Measurements from ENCODE around the gene HADHB.

DNA sequence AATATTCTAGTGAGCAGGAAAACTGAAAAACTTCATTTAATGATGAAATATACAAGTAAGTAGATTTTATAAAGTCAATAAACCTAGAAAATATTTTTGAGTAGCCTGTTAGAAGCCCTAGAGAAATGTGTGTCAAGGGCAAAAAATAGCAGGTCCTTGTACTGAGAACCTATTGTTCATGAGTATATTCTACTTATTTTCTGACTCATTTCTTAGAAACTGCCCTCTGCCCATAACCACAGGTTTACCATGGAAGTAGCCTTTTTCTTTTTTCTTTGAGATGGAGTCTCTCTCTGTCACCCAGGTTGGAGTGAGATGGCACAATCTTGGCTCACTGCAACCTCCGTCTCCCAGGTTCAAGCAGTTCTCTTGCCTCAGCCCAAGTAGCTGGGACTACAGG lies 81.8 kb downstream of the HADHB start:
- no peak for TF ChIP-seq CTCF (IDR thresholded peaks at IDR 0.05; ENCODE audit: poor library complexity)
- TF ChIP-seq EZH2phosphoT487 (IDR thresholded peaks at IDR 0.05; ENCODE audit: low read depth, severe bottlenecking, unreplicated experiment) = no peak
